ENCODE measurements around the gene USP34.

DNA sequence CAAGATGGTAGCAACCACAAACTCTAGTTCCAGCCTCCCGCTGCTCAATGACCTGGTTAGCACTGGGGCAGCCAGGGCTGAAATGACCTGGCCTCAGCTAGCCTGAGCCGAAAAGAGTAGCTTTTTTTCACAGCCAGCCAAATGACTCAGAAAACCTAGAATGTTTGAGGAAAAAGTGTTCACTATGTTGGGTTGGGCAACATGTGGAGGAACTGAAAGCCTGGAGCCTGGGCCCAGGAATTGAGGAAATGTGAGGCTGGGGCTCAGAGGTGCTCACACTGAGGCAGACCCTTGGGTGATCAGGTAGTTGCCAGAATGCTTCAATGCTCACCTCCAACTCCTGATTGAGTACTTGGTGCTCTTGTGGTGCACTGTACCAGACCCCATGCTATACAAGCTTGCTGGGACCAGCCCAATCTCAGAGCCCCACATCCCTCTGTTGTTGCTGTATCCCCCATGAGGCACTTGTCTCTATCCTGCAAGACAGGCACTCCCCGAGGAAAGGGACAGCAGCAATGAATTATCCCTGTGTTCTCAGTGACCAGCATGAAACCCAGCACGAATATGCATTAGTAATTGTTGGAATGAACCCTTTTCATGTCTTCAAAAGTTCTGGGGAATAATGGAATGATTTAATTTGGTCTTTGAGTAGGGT is 116.2 kb downstream of the USP34 start:
- TF ChIP-seq, protein P1, sequence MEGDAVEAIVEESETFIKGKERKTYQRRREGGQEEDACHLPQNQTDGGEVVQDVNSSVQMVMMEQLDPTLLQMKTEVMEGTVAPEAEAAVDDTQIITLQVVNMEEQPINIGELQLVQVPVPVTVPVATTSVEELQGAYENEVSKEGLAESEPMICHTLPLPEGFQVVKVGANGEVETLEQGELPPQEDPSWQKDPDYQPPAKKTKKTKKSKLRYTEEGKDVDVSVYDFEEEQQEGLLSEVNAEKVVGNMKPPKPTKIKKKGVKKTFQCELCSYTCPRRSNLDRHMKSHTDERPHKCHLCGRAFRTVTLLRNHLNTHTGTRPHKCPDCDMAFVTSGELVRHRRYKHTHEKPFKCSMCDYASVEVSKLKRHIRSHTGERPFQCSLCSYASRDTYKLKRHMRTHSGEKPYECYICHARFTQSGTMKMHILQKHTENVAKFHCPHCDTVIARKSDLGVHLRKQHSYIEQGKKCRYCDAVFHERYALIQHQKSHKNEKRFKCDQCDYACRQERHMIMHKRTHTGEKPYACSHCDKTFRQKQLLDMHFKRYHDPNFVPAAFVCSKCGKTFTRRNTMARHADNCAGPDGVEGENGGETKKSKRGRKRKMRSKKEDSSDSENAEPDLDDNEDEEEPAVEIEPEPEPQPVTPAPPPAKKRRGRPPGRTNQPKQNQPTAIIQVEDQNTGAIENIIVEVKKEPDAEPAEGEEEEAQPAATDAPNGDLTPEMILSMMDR (IDR thresholded peaks at IDR 0.05; ENCODE audit: low read length), result no peak
- TF ChIP-seq EZH2phosphoT487 (IDR thresholded peaks at IDR 0.05; ENCODE audit: low read length) (no peak), EZH2 (optimal IDR thresholded peaks at IDR 0.05; ENCODE audit: low read depth, low read length) (no peak)

All from MM.1S (cell line).